Stomach (tissue), 9 donors: ENCODE results near the gene P3H1. TPM values are rescaled to one million over a fixed set of nuclear protein-coding genes. Genes with fewer than 3 reads are reported as not detected.

Experiments
- DNase-seq, 2 donors: peaks; one replicate each; pipeline versions ENCODE4 v3.0.0 to v3.0.0-alpha.2; 2013 to 2019
- H3K27ac ChIP-seq, 5 donors: fragments of 200-600 bp in 4 of 5; sonication (generic) in 4 of 5; one replicate each; pipeline ENCODE4 v1.5.1; 2013 to 2019; ENCODE audit warnings: mild to moderate bottlenecking in 1 of 5, moderate library complexity in 1 of 5
- H3K27me3 ChIP-seq, 3 donors: fragments of 200-600 bp; sonication (generic); one replicate each; pipeline ENCODE4 v1.5.1; 2017 to 2019; ENCODE audit warnings: mixed run types in 1 of 3
- H3K36me3 ChIP-seq, 4 donors: fragments of 200-600 bp; sonication (generic); 1 replicate in 3 of 4; 2 replicates in 1 of 4; pipeline ENCODE4 v1.5.1; 2016 to 2019
- H3K4me1 ChIP-seq, 4 donors: fragments of 200-600 bp; sonication (generic); one replicate each; pipeline ENCODE4 v1.5.1; 2016 to 2019
- H3K4me3 ChIP-seq, 4 donors: fragments of 200-600 bp; sonication (generic) in 3 of 4; one replicate each; pipeline ENCODE4 v1.5.1; 2016 to 2019; ENCODE audit warnings: mild to moderate bottlenecking in 1 of 4
- H3K9me3 ChIP-seq, 4 donors: fragments of 200-600 bp; sonication (generic); one replicate each; pipeline ENCODE4 v1.5.1; 2016 to 2019
- CTCF ChIP-seq, 7 experiments: fragments of 450-650 bp in 4 of 7; fragments of 200-600 bp in 3 of 7; sonication (generic) in 3 of 7; IDR thresholded peaks; one replicate each; pipeline ENCODE4 v1.5.1; 2016 to 2019; ENCODE audit warnings: antibody characterized with exemption in 7 of 7, control low read depth in 2 of 7, mild to moderate bottlenecking in 1 of 7
- EP300 ChIP-seq: sonication (generic); formaldehyde crosslinking; IDR thresholded peaks from one replicate; pipeline ENCODE4 v1.6.1; 2017; ENCODE audit warnings: antibody characterized with exemption
- POLR2A ChIP-seq, 4 donors: fragments of 450-650 bp; IDR thresholded peaks; one replicate each; pipeline ENCODE4 v1.6.1; 2016; ENCODE audit warnings: antibody characterized with exemption in 4 of 4, control low read depth in 2 of 4, mild to moderate bottlenecking in 1 of 4, moderate library complexity in 1 of 4
- POLR2AphosphoS5 ChIP-seq, 3 donors: sonication (generic); formaldehyde crosslinking; IDR thresholded peaks; one replicate each; pipeline ENCODE4 v1.6.1; 2016; ENCODE audit warnings: antibody characterized with exemption in 3 of 3
- WGBS, 5 donors: extraction: QIAGEN DNeasy Blood & Tissue Kit in 3 of 5; methylation state at CpG; one replicate each; pipeline versions ENCODE4 v1.1.5 to v1.1.7; 2013 to 2018; 5-methylcytosine and 5-hydroxymethylcytosine counted together
- intact Hi-C: fragments of 100-400 bp; cut with DNase I; formaldehyde crosslinking; loops from one replicate; pipeline ENCODE4 v1.15.1; 2023; ENCODE audit warnings: low total_unique reads
- polyA plus RNA-seq, 3 donors: library from polyadenylated mRNA; stranded (reverse); fragments of 200-250 nt; gene quantifications; one replicate each; pipeline ENCODE4 v1.2.3, GENCODE V29; 2013
- total RNA-seq, 5 donors: library from RNA; depleted of rRNA; stranded (reverse); fragments of >200 nt; gene quantifications; one replicate each; pipeline versions ENCODE4 v1.1.0 to v1.2.3, GENCODE V29; 2014 to 2016
- donor health status: healthy with polysubstance abuse.
- donor health status: Bipolar disorder and iron deficiency.
- donor health status: healthy.

The P3H1 gene
- total and polyA plus RNA-seq, 8 donors = 5.0 to 78.2 (median 22.3) TPM

- Histone ChIP-seq H3K9me3 (no peaks in the 10 kb centered on the region), H3K27me3 (no peaks in the 10 kb centered on the region), H3K27ac (no peak overlapping the region), H3K4me3 (no peak overlapping the region), H3K36me3 (peaks cover 21 to 54% (median 52%) of the 10 kb centered on the region in 4 donors), H3K4me1 (peaks cover 0 to 25% (median 15%) of the 10 kb centered on the region in 4 donors)
- intact Hi-C loops = no loop called here
- no peak for TF ChIP-seq CTCF (IDR thresholded peaks at IDR 0.05)
- TF ChIP-seq EP300 = no peak
- no peak for TF ChIP-seq POLR2AphosphoS5 (IDR thresholded peaks at IDR 0.05)
- no peak for TF ChIP-seq POLR2A (IDR thresholded peaks at IDR 0.05)
- 45 to 64% (median 49%) methylated on average over 2 of the region's 2 CpGs for WGBS, 5 donors
- DNase-seq = no peak
Measured at GRCh38 chr1:42773420-42773819, 6.6 kb upstream of the P3H1 start.

- intact Hi-C loops = no loop called here
- Histone ChIP-seq H3K27ac (no peak overlapping the region), H3K4me1 (peaks cover 12 to 50% (median 36%) of the 10 kb centered on the region in 4 donors), H3K9me3 (no peaks in the 10 kb centered on the region), H3K36me3 (peaks cover 3 to 18% (median 15%) of the 10 kb centered on the region in 4 donors), H3K4me3 (no peak overlapping the region), H3K27me3 (no peaks in the 10 kb centered on the region)
- TF ChIP-seq POLR2AphosphoS5 (IDR thresholded peaks at IDR 0.05) = no peak
- no peak for TF ChIP-seq CTCF (IDR thresholded peaks at IDR 0.05)
- TF ChIP-seq EP300 = no peak
- TF ChIP-seq POLR2A (IDR thresholded peaks at IDR 0.05) = no peak
- WGBS, 5 donors = 87 to 97% (median 96%) methylated on average over 3 of the region's 3 CpGs
- no peak for DNase-seq
Measured at GRCh38 chr1:42769811-42770210, 3.0 kb upstream of the P3H1 start.

GRCh38 chr1:42768172-42768571 lies 1.3 kb upstream of the P3H1 start:
- Histone ChIP-seq H3K9me3 (no peaks in the 10 kb centered on the region), H3K4me1 (peaks cover 12 to 62% (median 43%) of the 10 kb centered on the region in 4 donors), H3K4me3 (peak overlapping the region; percentile 81 to 100 (median 90)), H3K27me3 (no peaks in the 10 kb centered on the region), H3K27ac (peak overlapping the region in 1 of 5 donors; percentile 95), H3K36me3 (peaks cover 0 to 2% (median under 1%) of the 10 kb centered on the region in 4 donors)
- no peak for DNase-seq
- intact Hi-C loops = no loop called here
- 62 to 71% (median 70%) methylated on average over 2 of the region's 2 CpGs for WGBS, 5 donors
- TF ChIP-seq POLR2AphosphoS5 (IDR thresholded peaks at IDR 0.05) = no peak
- no peak for TF ChIP-seq POLR2A (IDR thresholded peaks at IDR 0.05)
- TF ChIP-seq EP300 = no peak
- no peak for TF ChIP-seq CTCF (IDR thresholded peaks at IDR 0.05)

- 1 to 3% (median 1%) methylated on average over 17 to 23 of the region's 23 CpGs for WGBS, 5 donors
- H3K27me3 ChIP-seq = no peaks in the 10 kb centered on the region
Measured at GRCh38 chr1:42767510-42768000, 727 bp upstream of the P3H1 start.

More at GRCh38 chr1:42767510-42768000, 727 bp upstream of the P3H1 start:
- H3K4me1 ChIP-seq = peaks cover 12 to 62% (median 43%) of the 10 kb centered on the region in 4 donors
- peak overlapping the region; percentile 88 to 95 (median 89) for H3K27ac ChIP-seq
- H3K36me3 ChIP-seq = no peaks in the 10 kb centered on the region
- no peaks in the 10 kb centered on the region for H3K9me3 ChIP-seq
- DNase-seq = no peak
- no peak for TF ChIP-seq POLR2A (IDR thresholded peaks at IDR 0.05)
- no peak for TF ChIP-seq CTCF (IDR thresholded peaks at IDR 0.05)
- no peak for TF ChIP-seq POLR2AphosphoS5 (IDR thresholded peaks at IDR 0.05)
- no peak for TF ChIP-seq EP300
- intact Hi-C loops = no loop called here
- peak overlapping the region; percentile 81 to 100 (median 90) for H3K4me3 ChIP-seq
